HG03378 (cell line): ENCODE data around the gene TEAD3.

Experiments used
- ATAC-seq: cut with Tn5 transposase; IDR thresholded peaks from one replicate; pipeline ENCODE4 v1.9.1; 2021; ENCODE audit warnings: mild to moderate bottlenecking, moderate library complexity; ENCODE audit not compliant: unreplicated experiment

Gene TEAD3

GRCh38 chr6:35514587-35514986 is 17.7 kb upstream of the TEAD3 start:
- ATAC-seq: no peak

GRCh38 chr6:35512740-35513139 is 15.9 kb upstream of the TEAD3 start, which contains the start of gene TULP1:
Gene TULP1 (minus strand): TSS chr6:35512896. CDS start chr6:35512858, 38 bp downstream.
- ATAC-seq: no peak

GRCh38 chr6:35512006-35512405 is 15.1 kb upstream of the TEAD3 start:
- ATAC-seq: no peak

- ATAC-seq: no peak
Observed at GRCh38 chr6:35511562-35511941, 14.7 kb upstream of the TEAD3 start.

- ATAC-seq: no peak
Observed at GRCh38 chr6:35510916-35511561, 14.2 kb upstream of the TEAD3 start.

GRCh38 chr6:35508542-35508941 is 11.7 kb upstream of the TEAD3 start:
- ATAC-seq: no peak

GRCh38 chr6:35508027-35508426 is 11.1 kb upstream of the TEAD3 start:
- ATAC-seq: no peak

- ATAC-seq: no peak
Observed at GRCh38 chr6:35507221-35507620, 10.3 kb upstream of the TEAD3 start.

- ATAC-seq: no peak
Observed at GRCh38 chr6:35506536-35506935, 9.7 kb upstream of the TEAD3 start.

GRCh38 chr6:35505999-35506412 is 9.1 kb upstream of the TEAD3 start:
- ATAC-seq: no peak

GRCh38 chr6:35503534-35503933 is 6.7 kb upstream of the TEAD3 start:
- no peak for ATAC-seq

GRCh38 chr6:35501784-35502183 is 4.9 kb upstream of the TEAD3 start:
- no peak for ATAC-seq

- no peak for ATAC-seq
Observed at GRCh38 chr6:35500782-35501181, 3.9 kb upstream of the TEAD3 start.

- no peak for ATAC-seq
Observed at GRCh38 chr6:35499372-35499771, 2.5 kb upstream of the TEAD3 start.

GRCh38 chr6:35498422-35499067 is 1.7 kb upstream of the TEAD3 start:
- no peak for ATAC-seq

GRCh38 chr6:35497571-35498421 is 917 bp upstream of the TEAD3 start:
- no peak for ATAC-seq

GRCh38 chr6:35496036-35496840 is 641 bp downstream of the TEAD3 start:
- no peak for ATAC-seq

GRCh38 chr6:35495258-35496035 is 1.4 kb downstream of the TEAD3 start:
- no peak for ATAC-seq

- no peak for ATAC-seq
Observed at GRCh38 chr6:35494161-35494563, 2.7 kb downstream of the TEAD3 start.

GRCh38 chr6:35493307-35493983 is 3.4 kb downstream of the TEAD3 start:
- ATAC-seq: no peak
